Measurements from ENCODE around the gene FBXL5.

Gene FBXL5

DNA sequence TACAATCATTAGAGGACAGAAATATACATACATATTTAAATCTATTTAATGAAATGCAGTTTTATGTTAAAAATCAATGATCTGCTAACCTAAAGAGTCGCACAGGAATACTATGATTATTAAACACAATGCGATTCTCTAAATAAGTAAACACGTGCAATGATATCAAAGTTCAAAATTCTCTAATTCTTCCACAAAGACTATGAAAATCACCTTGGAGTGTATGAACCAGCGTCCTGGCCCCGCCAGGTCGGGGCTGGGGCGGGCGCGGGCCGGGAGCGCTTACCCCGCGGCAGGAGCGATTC lies 25.9 kb upstream of the FBXL5 start:
- Histone ChIP-seq H3K9ac (ENCODE audit: low read length in 5 of 5) (peak overlapping the region in 4 of 5 donors; percentile 84 to 99 (median 92)), H3K27ac (ENCODE audit: low read depth, low read length) (peak overlapping the region; percentile 98), H3K4me1 (ENCODE audit: control insufficient read depth in 5 of 5, insufficient read depth in 5 of 5, low read length in 5 of 5) (peaks cover 0 to 21% (median 19%) of the 10 kb centered on the region in 5 donors), H3K9me3 (ENCODE audit: control insufficient read depth in 5 of 5, low read length in 5 of 5) (no peaks in the 10 kb centered on the region), H3K27me3 (ENCODE audit: control insufficient read depth in 5 of 5, insufficient read depth in 4 of 5, low read length in 5 of 5) (no peaks in the 10 kb centered on the region), H3K4me3 (ENCODE audit: low read depth in 1 of 5, low read length in 5 of 5) (peak overlapping the region; percentile 73 to 96 (median 90)), H3K36me3 (ENCODE audit: control insufficient read depth in 5 of 5, insufficient read depth in 5 of 5, low read length in 5 of 5) (peaks cover 0 to 3% (median 0%) of the 10 kb centered on the region in 5 donors)

- Histone ChIP-seq H3K27me3 (ENCODE audit: control insufficient read depth in 5 of 5, insufficient read depth in 4 of 5, low read length in 5 of 5) (no peaks in the 10 kb centered on the region), H3K36me3 (ENCODE audit: control insufficient read depth in 5 of 5, insufficient read depth in 5 of 5, low read length in 5 of 5) (no peaks in the 10 kb centered on the region), H3K9me3 (ENCODE audit: control insufficient read depth in 5 of 5, low read length in 5 of 5) (no peaks in the 10 kb centered on the region), H3K4me1 (ENCODE audit: control insufficient read depth in 5 of 5, insufficient read depth in 5 of 5, low read length in 5 of 5) (peaks cover 0 to 13% (median 11%) of the 10 kb centered on the region in 5 donors), H3K4me3 (ENCODE audit: low read depth in 1 of 5, low read length in 5 of 5) (no peak overlapping the region), H3K9ac (ENCODE audit: low read length in 5 of 5) (no peak overlapping the region), H3K27ac (ENCODE audit: low read depth, low read length) (no peak overlapping the region)
These were observed 22.4 kb upstream of the FBXL5 start for GRCh38 chr4:15677507-15677988.

- Histone ChIP-seq H3K27ac (ENCODE audit: low read depth, low read length) (no peak overlapping the region), H3K9me3 (ENCODE audit: control insufficient read depth in 5 of 5, low read length in 5 of 5) (no peaks in the 10 kb centered on the region), H3K4me1 (ENCODE audit: control insufficient read depth in 5 of 5, insufficient read depth in 5 of 5, low read length in 5 of 5) (peaks cover 0 to 6% (median 5%) of the 10 kb centered on the region in 5 donors), H3K4me3 (ENCODE audit: low read depth in 1 of 5, low read length in 5 of 5) (no peak overlapping the region), H3K9ac (ENCODE audit: low read length in 5 of 5) (no peak overlapping the region), H3K27me3 (ENCODE audit: control insufficient read depth in 5 of 5, insufficient read depth in 4 of 5, low read length in 5 of 5) (no peaks in the 10 kb centered on the region), H3K36me3 (ENCODE audit: control insufficient read depth in 5 of 5, insufficient read depth in 5 of 5, low read length in 5 of 5) (no peaks in the 10 kb centered on the region)
These were observed 21.7 kb upstream of the FBXL5 start for GRCh38 chr4:15676899-15677298.

- Histone ChIP-seq H3K27ac (ENCODE audit: low read depth, low read length) (no peak overlapping the region), H3K4me1 (ENCODE audit: control insufficient read depth in 5 of 5, insufficient read depth in 5 of 5, low read length in 5 of 5) (peaks cover 0 to 2% (median 2%) of the 10 kb centered on the region in 5 donors), H3K9ac (ENCODE audit: low read length in 5 of 5) (no peak overlapping the region), H3K36me3 (ENCODE audit: control insufficient read depth in 5 of 5, insufficient read depth in 5 of 5, low read length in 5 of 5) (no peaks in the 10 kb centered on the region), H3K27me3 (ENCODE audit: control insufficient read depth in 5 of 5, insufficient read depth in 4 of 5, low read length in 5 of 5) (no peaks in the 10 kb centered on the region), H3K9me3 (ENCODE audit: control insufficient read depth in 5 of 5, low read length in 5 of 5) (no peaks in the 10 kb centered on the region), H3K4me3 (ENCODE audit: low read depth in 1 of 5, low read length in 5 of 5) (no peak overlapping the region)
These were observed 20.9 kb upstream of the FBXL5 start for GRCh38 chr4:15676039-15676438.

GRCh38 chr4:15675356-15675755 lies 20.2 kb upstream of the FBXL5 start:
- no peaks in the 10 kb centered on the region for H3K4me1 ChIP-seq (ENCODE audit: control insufficient read depth in 5 of 5, insufficient read depth in 5 of 5, low read length in 5 of 5)
- no peak overlapping the region for H3K9ac ChIP-seq (ENCODE audit: low read length in 5 of 5)
- no peaks in the 10 kb centered on the region for H3K27me3 ChIP-seq (ENCODE audit: control insufficient read depth in 5 of 5, insufficient read depth in 4 of 5, low read length in 5 of 5)
- H3K27ac ChIP-seq (ENCODE audit: low read depth, low read length) = no peak overlapping the region
- H3K4me3 ChIP-seq (ENCODE audit: low read depth in 1 of 5, low read length in 5 of 5) = no peak overlapping the region
- H3K9me3 ChIP-seq (ENCODE audit: control insufficient read depth in 5 of 5, low read length in 5 of 5) = no peaks in the 10 kb centered on the region
- no peaks in the 10 kb centered on the region for H3K36me3 ChIP-seq (ENCODE audit: control insufficient read depth in 5 of 5, insufficient read depth in 5 of 5, low read length in 5 of 5)

DNA sequence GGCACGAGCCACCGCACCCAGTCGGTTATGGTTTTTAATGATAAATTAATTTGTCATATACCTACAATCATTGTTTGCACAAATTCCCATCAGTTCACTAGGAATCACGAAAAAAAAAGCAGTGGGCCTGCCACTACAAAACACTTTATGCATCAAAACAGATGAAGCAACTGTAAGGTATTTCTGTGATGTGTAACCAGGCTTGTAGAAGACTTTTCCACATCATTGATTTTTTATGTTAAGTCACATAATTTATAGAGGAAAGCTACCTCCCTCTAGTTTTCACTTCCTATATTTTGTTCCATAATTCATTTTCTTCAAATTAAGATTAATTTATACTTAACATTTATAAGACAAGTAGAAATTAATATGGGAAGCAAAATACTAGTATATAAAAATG lies 19.8 kb upstream of the FBXL5 start:
- Histone ChIP-seq H3K9ac (ENCODE audit: low read length in 5 of 5) (no peak overlapping the region), H3K4me3 (ENCODE audit: low read depth in 1 of 5, low read length in 5 of 5) (no peak overlapping the region), H3K9me3 (ENCODE audit: control insufficient read depth in 5 of 5, low read length in 5 of 5) (no peaks in the 10 kb centered on the region), H3K27me3 (ENCODE audit: control insufficient read depth in 5 of 5, insufficient read depth in 4 of 5, low read length in 5 of 5) (no peaks in the 10 kb centered on the region), H3K27ac (ENCODE audit: low read depth, low read length) (no peak overlapping the region), H3K4me1 (ENCODE audit: control insufficient read depth in 5 of 5, insufficient read depth in 5 of 5, low read length in 5 of 5) (no peaks in the 10 kb centered on the region), H3K36me3 (ENCODE audit: control insufficient read depth in 5 of 5, insufficient read depth in 5 of 5, low read length in 5 of 5) (no peaks in the 10 kb centered on the region)

DNA sequence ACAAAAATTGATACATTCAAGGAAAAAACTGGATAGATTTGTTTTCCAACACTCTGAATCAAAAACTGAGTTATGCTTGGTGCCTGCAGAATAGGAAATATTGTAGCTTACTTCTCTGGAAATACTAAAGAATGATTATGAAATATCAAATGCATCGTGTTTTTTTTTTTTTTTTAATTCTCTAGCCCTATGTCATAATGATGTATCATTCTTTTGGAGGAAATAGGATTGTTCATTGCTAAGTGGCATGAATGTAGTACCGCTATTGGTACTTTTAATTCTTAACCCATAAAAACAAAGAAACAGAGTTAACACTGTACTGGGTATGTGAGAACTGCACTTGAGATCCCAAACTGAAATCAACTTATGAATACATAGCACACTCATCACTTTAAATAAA lies 18.9 kb upstream of the FBXL5 start:
- Histone ChIP-seq H3K27me3 (ENCODE audit: control insufficient read depth in 5 of 5, insufficient read depth in 4 of 5, low read length in 5 of 5) (no peaks in the 10 kb centered on the region), H3K4me1 (ENCODE audit: control insufficient read depth in 5 of 5, insufficient read depth in 5 of 5, low read length in 5 of 5) (no peaks in the 10 kb centered on the region), H3K27ac (ENCODE audit: low read depth, low read length) (no peak overlapping the region), H3K4me3 (ENCODE audit: low read depth in 1 of 5, low read length in 5 of 5) (no peak overlapping the region), H3K9ac (ENCODE audit: low read length in 5 of 5) (no peak overlapping the region), H3K36me3 (ENCODE audit: control insufficient read depth in 5 of 5, insufficient read depth in 5 of 5, low read length in 5 of 5) (no peaks in the 10 kb centered on the region), H3K9me3 (ENCODE audit: control insufficient read depth in 5 of 5, low read length in 5 of 5) (no peaks in the 10 kb centered on the region)

- H3K4me1 ChIP-seq (ENCODE audit: control insufficient read depth in 5 of 5, insufficient read depth in 5 of 5, low read length in 5 of 5) = no peaks in the 10 kb centered on the region
- no peak overlapping the region for H3K27ac ChIP-seq (ENCODE audit: low read depth, low read length)
- H3K9ac ChIP-seq (ENCODE audit: low read length in 5 of 5) = no peak overlapping the region
- no peak overlapping the region for H3K4me3 ChIP-seq (ENCODE audit: low read depth in 1 of 5, low read length in 5 of 5)
- H3K36me3 ChIP-seq (ENCODE audit: control insufficient read depth in 5 of 5, insufficient read depth in 5 of 5, low read length in 5 of 5) = no peaks in the 10 kb centered on the region
- no peaks in the 10 kb centered on the region for H3K9me3 ChIP-seq (ENCODE audit: control insufficient read depth in 5 of 5, low read length in 5 of 5)
- no peaks in the 10 kb centered on the region for H3K27me3 ChIP-seq (ENCODE audit: control insufficient read depth in 5 of 5, insufficient read depth in 4 of 5, low read length in 5 of 5)
These were observed 18.2 kb upstream of the FBXL5 start for GRCh38 chr4:15673337-15673736.

DNA sequence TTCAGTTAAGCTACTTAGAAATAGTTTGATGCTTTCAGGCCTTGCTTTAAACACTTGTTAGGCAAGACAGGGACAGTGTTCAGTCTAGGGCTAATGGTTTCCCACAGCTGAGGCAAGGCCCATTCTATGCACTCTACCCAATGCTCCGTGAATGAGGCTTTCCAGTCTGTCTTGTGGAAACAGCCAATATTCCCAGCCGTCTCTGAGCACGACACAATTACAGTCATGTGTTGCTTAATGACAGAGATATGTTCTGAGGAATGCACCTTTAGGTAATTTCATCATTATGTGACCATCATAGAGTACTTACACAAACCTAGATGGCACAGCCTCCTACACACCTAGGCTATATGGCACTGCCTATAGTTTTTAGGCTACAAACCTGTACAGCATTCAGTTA lies 16.9 kb upstream of the FBXL5 start:
- H3K4me3 ChIP-seq (ENCODE audit: low read depth in 1 of 5, low read length in 5 of 5) = no peak overlapping the region
- H3K4me1 ChIP-seq (ENCODE audit: control insufficient read depth in 5 of 5, insufficient read depth in 5 of 5, low read length in 5 of 5) = no peaks in the 10 kb centered on the region
- no peaks in the 10 kb centered on the region for H3K36me3 ChIP-seq (ENCODE audit: control insufficient read depth in 5 of 5, insufficient read depth in 5 of 5, low read length in 5 of 5)
- H3K27me3 ChIP-seq (ENCODE audit: control insufficient read depth in 5 of 5, insufficient read depth in 4 of 5, low read length in 5 of 5) = no peaks in the 10 kb centered on the region
- H3K9ac ChIP-seq (ENCODE audit: low read length in 5 of 5) = no peak overlapping the region
- H3K27ac ChIP-seq (ENCODE audit: low read depth, low read length) = no peak overlapping the region
- H3K9me3 ChIP-seq (ENCODE audit: control insufficient read depth in 5 of 5, low read length in 5 of 5) = no peaks in the 10 kb centered on the region

GRCh38 chr4:15670576-15670975 lies 15.4 kb upstream of the FBXL5 start:
- Histone ChIP-seq H3K4me1 (ENCODE audit: control insufficient read depth in 5 of 5, insufficient read depth in 5 of 5, low read length in 5 of 5) (peaks cover 0 to 10% (median 0%) of the 10 kb centered on the region in 5 donors), H3K27ac (ENCODE audit: low read depth, low read length) (no peak overlapping the region), H3K9ac (ENCODE audit: low read length in 5 of 5) (no peak overlapping the region), H3K27me3 (ENCODE audit: control insufficient read depth in 5 of 5, insufficient read depth in 4 of 5, low read length in 5 of 5) (no peaks in the 10 kb centered on the region), H3K4me3 (ENCODE audit: low read depth in 1 of 5, low read length in 5 of 5) (no peak overlapping the region), H3K9me3 (ENCODE audit: control insufficient read depth in 5 of 5, low read length in 5 of 5) (no peaks in the 10 kb centered on the region), H3K36me3 (ENCODE audit: control insufficient read depth in 5 of 5, insufficient read depth in 5 of 5, low read length in 5 of 5) (no peaks in the 10 kb centered on the region)
